Breast epithelium (tissue), 4 donors: ENCODE data around the gene TXNRD1. TPM values are rescaled to one million over a fixed set of nuclear protein-coding genes. Genes with fewer than 3 reads are reported as not detected.

Source experiments
- DNase-seq, 2 donors: peaks; one replicate each; pipeline ENCODE4 v3.0.0-alpha.2; 2019; ENCODE audit warnings: low spot score in 2 of 2
- H3K27ac ChIP-seq, 2 donors: fragments of 200-600 bp; sonication (generic) in 1 of 2; one replicate each; pipeline ENCODE4 v1.5.1; 2016 to 2019; ENCODE audit warnings: mild to moderate bottlenecking in 1 of 2
- H3K27me3 ChIP-seq, 2 donors: fragments of 200-600 bp; sonication (generic) in 1 of 2; one replicate each; pipeline versions ENCODE4 v1.5.1 to v1.6.0; 2017 to 2019; ENCODE audit warnings: control low read depth in 1 of 2, mild to moderate bottlenecking in 1 of 2
- H3K36me3 ChIP-seq: fragments of 200-600 bp; one replicate; pipeline ENCODE4 v1.5.1; 2019
- H3K4me1 ChIP-seq, 2 donors: fragments of 200-600 bp; sonication (generic); one replicate each; pipeline ENCODE4 v1.5.1; 2016 to 2019; ENCODE audit warnings: control low read depth in 1 of 2
- H3K4me3 ChIP-seq, 3 donors: fragments of 200-600 bp; sonication (generic); 1 replicate in 2 of 3; 2 replicates in 1 of 3; pipeline ENCODE4 v1.5.1; 2016 to 2019; ENCODE audit warnings: mild to moderate bottlenecking in 3 of 3, moderate library complexity in 2 of 3
- H3K9me3 ChIP-seq, 2 donors: fragments of 200-600 bp; sonication (generic) in 1 of 2; one replicate each; pipeline ENCODE4 v1.5.1; 2016 to 2019; ENCODE audit warnings: control low read depth in 1 of 2
- POLR2A ChIP-seq: fragments of 450-650 bp; IDR thresholded peaks from one replicate; pipeline ENCODE4 v1.6.1; 2016; ENCODE audit warnings: antibody characterized with exemption, mild to moderate bottlenecking, moderate library complexity
- POLR2AphosphoS5 ChIP-seq, 3 donors: sonication (generic); formaldehyde crosslinking; IDR thresholded peaks; one replicate each; pipeline ENCODE4 v1.6.1; 2017; ENCODE audit warnings: antibody characterized with exemption in 3 of 3
- intact Hi-C: fragments of 100-400 bp; cut with DNase I; formaldehyde crosslinking; loops from one replicate; pipeline ENCODE4 v1.15.1; 2023; ENCODE audit warnings: low total_unique reads
- total RNA-seq, 3 donors: library from RNA; depleted of rRNA; stranded (reverse); fragments of >200 nt; gene quantifications; one replicate each; pipeline ENCODE4 v1.1.0, GENCODE V29; 2016
- TF ChIP-seq, protein P1 (sequence below), 3 donors: fragments of 450-650 bp; IDR thresholded peaks; one replicate each; pipeline ENCODE4 v1.5.1; 2016 to 2017; ENCODE audit warnings: antibody characterized with exemption in 3 of 3, mild to moderate bottlenecking in 3 of 3, moderate library complexity in 3 of 3

TXNRD1 gene
- total RNA-seq, 3 donors from 2014 or later, result 60.2 to 137 (median 103) TPM

GRCh38 chr12:104381341-104381730 lies 165.8 kb downstream of the TXNRD1 start:
- H3K27ac ChIP-seq, result no peak overlapping the region
- H3K4me3 ChIP-seq, result no peak overlapping the region
- no peak for DNase-seq
- H3K4me1 ChIP-seq, result no peaks in the 10 kb centered on the region
- intact Hi-C loops, result loop anchor here (10.0 kb wide), 1 partner anchor 1003 kb away; no protein-coding TSS in a partner anchor
- H3K9me3 ChIP-seq, result no peaks in the 10 kb centered on the region
- H3K36me3 ChIP-seq, result no peaks in the 10 kb centered on the region
- TF ChIP-seq POLR2A (no peak), POLR2AphosphoS5 (IDR thresholded peaks at IDR 0.05) (no peak)
- no peaks in the 10 kb centered on the region for H3K27me3 ChIP-seq

DNA sequence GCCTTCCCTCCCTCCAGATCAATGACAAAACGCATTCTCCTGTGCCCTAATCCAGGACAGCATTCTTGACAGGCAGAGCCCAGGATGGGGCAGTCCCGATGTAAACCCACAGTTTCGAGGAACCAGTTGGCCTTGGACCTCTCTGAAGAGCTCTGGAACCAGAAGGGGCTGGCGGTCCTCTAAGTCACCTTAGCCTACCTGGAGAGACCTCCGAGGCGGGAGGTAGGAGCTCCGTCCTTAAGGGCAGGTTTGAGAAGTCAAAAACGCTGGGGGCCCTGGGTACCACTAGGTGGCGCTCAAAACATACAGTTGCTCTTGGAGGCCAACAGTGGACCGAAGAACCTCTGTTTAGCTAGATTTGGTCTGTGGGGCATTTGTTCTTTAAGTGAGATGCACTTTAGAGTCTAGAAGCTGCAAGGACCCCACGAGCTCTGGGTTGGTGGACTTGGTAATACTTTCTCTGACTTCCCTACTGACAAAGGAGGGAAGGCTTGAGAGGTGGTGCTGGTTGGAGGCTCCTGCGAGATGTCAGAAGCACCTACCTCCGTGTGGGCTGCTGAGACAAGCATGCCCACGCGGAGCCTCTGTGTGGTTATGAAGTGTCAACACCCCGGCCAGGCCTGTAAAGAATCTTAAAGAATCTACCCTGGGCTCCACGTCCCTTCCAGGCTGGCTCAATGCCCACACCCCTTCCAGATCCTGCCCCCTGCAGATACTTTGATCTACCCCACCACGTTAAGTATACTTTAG lies 166.3 kb downstream of the TXNRD1 start:
- Histone ChIP-seq H3K4me1 (no peaks in the 10 kb centered on the region), H3K27me3 (no peaks in the 10 kb centered on the region), H3K4me3 (peak overlapping the region in 1 of 3 donors; percentile 23), H3K9me3 (no peaks in the 10 kb centered on the region), H3K36me3 (no peaks in the 10 kb centered on the region), H3K27ac (no peak overlapping the region)
- intact Hi-C loops, result loop anchor here (10.0 kb wide), 1 partner anchor 1003 kb away; no protein-coding TSS in a partner anchor
- peak; percentile 55 to 78 for DNase-seq
- TF ChIP-seq, protein P1, sequence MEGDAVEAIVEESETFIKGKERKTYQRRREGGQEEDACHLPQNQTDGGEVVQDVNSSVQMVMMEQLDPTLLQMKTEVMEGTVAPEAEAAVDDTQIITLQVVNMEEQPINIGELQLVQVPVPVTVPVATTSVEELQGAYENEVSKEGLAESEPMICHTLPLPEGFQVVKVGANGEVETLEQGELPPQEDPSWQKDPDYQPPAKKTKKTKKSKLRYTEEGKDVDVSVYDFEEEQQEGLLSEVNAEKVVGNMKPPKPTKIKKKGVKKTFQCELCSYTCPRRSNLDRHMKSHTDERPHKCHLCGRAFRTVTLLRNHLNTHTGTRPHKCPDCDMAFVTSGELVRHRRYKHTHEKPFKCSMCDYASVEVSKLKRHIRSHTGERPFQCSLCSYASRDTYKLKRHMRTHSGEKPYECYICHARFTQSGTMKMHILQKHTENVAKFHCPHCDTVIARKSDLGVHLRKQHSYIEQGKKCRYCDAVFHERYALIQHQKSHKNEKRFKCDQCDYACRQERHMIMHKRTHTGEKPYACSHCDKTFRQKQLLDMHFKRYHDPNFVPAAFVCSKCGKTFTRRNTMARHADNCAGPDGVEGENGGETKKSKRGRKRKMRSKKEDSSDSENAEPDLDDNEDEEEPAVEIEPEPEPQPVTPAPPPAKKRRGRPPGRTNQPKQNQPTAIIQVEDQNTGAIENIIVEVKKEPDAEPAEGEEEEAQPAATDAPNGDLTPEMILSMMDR (IDR thresholded peaks at IDR 0.05), result peak; percentile 85 to 96 (median 90)
- TF ChIP-seq POLR2A, result no peak
- TF ChIP-seq POLR2AphosphoS5 (IDR thresholded peaks at IDR 0.05), result peak in 1 of 3 donors; percentile 39

- intact Hi-C loops, result loop anchor here (10.0 kb wide), 1 partner anchor 1000 kb away; no protein-coding TSS in a partner anchor
- Histone ChIP-seq H3K4me1 (no peaks in the 10 kb centered on the region), H3K27ac (no peak overlapping the region), H3K9me3 (no peaks in the 10 kb centered on the region), H3K4me3 (no peak overlapping the region), H3K27me3 (no peaks in the 10 kb centered on the region), H3K36me3 (no peaks in the 10 kb centered on the region)
- TF ChIP-seq POLR2A, result no peak
- TF ChIP-seq POLR2AphosphoS5 (IDR thresholded peaks at IDR 0.05), result no peak
- TF ChIP-seq, protein P1 (IDR thresholded peaks at IDR 0.05), result no peak
- no peak for DNase-seq
Measured at GRCh38 chr12:104384141-104384880, 168.7 kb downstream of the TXNRD1 start.

GRCh38 chr12:104385510-104385909 lies 169.9 kb downstream of the TXNRD1 start:
- no peak for TF ChIP-seq POLR2A
- TF ChIP-seq, protein P1 (IDR thresholded peaks at IDR 0.05), result no peak
- TF ChIP-seq POLR2AphosphoS5 (IDR thresholded peaks at IDR 0.05), result no peak
- intact Hi-C loops, result loop anchor here (10.0 kb wide), 1 partner anchor 999 kb away; no protein-coding TSS in a partner anchor
- H3K27me3 ChIP-seq, result no peaks in the 10 kb centered on the region

DNA sequence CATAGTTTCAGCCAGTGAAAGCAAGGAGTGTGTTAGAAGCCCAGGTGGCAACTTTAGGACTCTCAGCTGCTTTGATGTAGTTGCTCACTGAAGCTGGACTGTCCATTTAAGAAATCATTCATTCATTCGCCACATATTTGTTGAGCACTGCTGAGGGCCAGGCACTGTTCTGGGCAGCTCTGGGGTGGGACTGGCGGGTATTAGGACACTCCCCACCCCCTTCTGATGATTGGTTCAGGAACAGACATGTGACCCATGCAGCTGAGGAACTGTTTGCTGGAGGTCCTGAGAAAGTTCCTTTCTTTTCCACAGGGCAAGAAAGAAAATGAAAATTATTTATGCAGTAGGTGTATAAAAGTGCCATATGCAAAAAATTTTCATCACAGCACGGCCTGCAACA lies 170.9 kb downstream of the TXNRD1 start:
- TF ChIP-seq, protein P1 (IDR thresholded peaks at IDR 0.05), result no peak
- TF ChIP-seq POLR2AphosphoS5 (IDR thresholded peaks at IDR 0.05) (no peak), POLR2A (no peak)
- no peak for DNase-seq
- Histone ChIP-seq H3K4me3 (no peak overlapping the region), H3K4me1 (no peaks in the 10 kb centered on the region), H3K27me3 (no peaks in the 10 kb centered on the region), H3K9me3 (no peaks in the 10 kb centered on the region), H3K27ac (no peak overlapping the region), H3K36me3 (no peaks in the 10 kb centered on the region)
- intact Hi-C loops, result loop anchor here (2.0 to 10.0 kb wide), 2 partner anchors 494 to 998 kb away; no protein-coding TSS in a partner anchor

More at GRCh38 chr12:104385510-104385909, 169.9 kb downstream of the TXNRD1 start:
- Histone ChIP-seq H3K36me3 (no peaks in the 10 kb centered on the region), H3K4me3 (no peak overlapping the region), H3K9me3 (no peaks in the 10 kb centered on the region), H3K4me1 (no peaks in the 10 kb centered on the region), H3K27ac (no peak overlapping the region)
- no peak for DNase-seq
